IMR-90 (cell line): ENCODE results near the gene SELENOV. TPM values are rescaled to one million over a fixed set of nuclear protein-coding genes. Genes with fewer than 3 reads are reported as not detected.

Experiments
- ATAC-seq: fragments of 200-7000 bp; cut with Tn5 transposase; 2 replicates; pipeline ENCODE4 v1.9.1; 2020; ENCODE audit warnings: low read depth, mild to moderate bottlenecking, moderate library complexity
- BruUV-seq: library from RNA; stranded (reverse); fragments of 400-500 nt; replicated peaks from 2 replicates; lab custom pipeline; 2021; lab: Mats Ljungman, UMichigan
- CTCF ChIA-PET: fragments of 300-600 bp; formaldehyde crosslinking; extraction: SDS; loops from one replicate; lab custom pipeline; 2021; ENCODE audit warnings: antibody characterized with exemption; lab: Yijun Ruan, JAX
- POLR2A ChIA-PET: fragments of 300-600 bp; sonication (Branson Sonifier 250); formaldehyde crosslinking; loops from one replicate; lab custom pipeline; 2022; ENCODE audit warnings: antibody characterized with exemption; ENCODE audit not compliant: unreplicated experiment; lab: Charles Lee
- DNase-seq: peaks from one replicate; pipeline ENCODE4 v3.0.0; 2013
- H2AFZ ChIP-seq: replicated peaks from 2 replicates; pipeline ENCODE3; 2013; ENCODE audit warnings: low read length, mild to moderate bottlenecking; ENCODE audit not compliant: poor library complexity
- H2AK5ac ChIP-seq: 2 replicates; pipeline ENCODE4 v1.6.1; 2013; ENCODE audit warnings: low read depth, low read length, inconsistent platforms
- H2AK9ac ChIP-seq: replicated peaks from 2 replicates; pipeline ENCODE3; 2013; ENCODE audit warnings: mild to moderate bottlenecking, low read depth, low read length, moderate library complexity; ENCODE audit not compliant: poor library complexity
- H2BK120ac ChIP-seq: 2 replicates; pipeline ENCODE4 v1.6.1; 2013; ENCODE audit warnings: low read depth, low read length, inconsistent platforms
- H2BK15ac ChIP-seq: 3 replicates; pipeline ENCODE4 v1.6.1; 2013; ENCODE audit warnings: low read depth, low read length, inconsistent platforms
- H2BK20ac ChIP-seq: 2 replicates; pipeline ENCODE4 v1.6.1; 2013; ENCODE audit warnings: low read depth, mild to moderate bottlenecking, inconsistent platforms, low read length, moderate library complexity
- H2BK5ac ChIP-seq: 2 replicates; pipeline ENCODE4 v1.6.1; 2013; ENCODE audit warnings: mild to moderate bottlenecking, low read depth, low read length, inconsistent platforms; ENCODE audit not compliant: poor library complexity, severe bottlenecking
- H3K14ac ChIP-seq: replicated peaks from 2 replicates; pipeline ENCODE4 v1.6.1; 2013; ENCODE audit warnings: low read depth, low read length, inconsistent platforms
- H3K18ac ChIP-seq: 2 replicates; pipeline ENCODE4 v1.6.1; 2013; ENCODE audit warnings: low read depth, low read length, control low read depth
- H3K23ac ChIP-seq: 2 replicates; pipeline ENCODE4 v1.6.1; 2013; ENCODE audit warnings: low read depth, low read length, inconsistent platforms
- H3K27ac ChIP-seq: 2 replicates; pipeline ENCODE4 v1.5.1; 2013; ENCODE audit warnings: mild to moderate bottlenecking, control low read depth, low read length; ENCODE audit not compliant: insufficient read depth
- H3K27me3 ChIP-seq: 2 replicates; pipeline ENCODE4 v1.6.1; 2013; ENCODE audit warnings: low read length; ENCODE audit not compliant: control insufficient read depth, insufficient read depth
- H3K36me3 ChIP-seq: 2 replicates; pipeline ENCODE4 v1.6.1; 2013; ENCODE audit warnings: low read length, mixed read lengths; ENCODE audit not compliant: control insufficient read depth, insufficient read depth
- H3K4ac ChIP-seq: 2 replicates; pipeline ENCODE4 v1.6.1; 2013; ENCODE audit warnings: low read depth, low read length, inconsistent platforms
- H3K4me1 ChIP-seq: 2 replicates; pipeline ENCODE4 v1.6.1; 2013; ENCODE audit warnings: low read length, mixed read lengths; ENCODE audit not compliant: control insufficient read depth, insufficient read depth
- H3K4me2 ChIP-seq: 2 replicates; pipeline ENCODE4 v1.6.1; 2013; ENCODE audit warnings: low read depth, mild to moderate bottlenecking, control low read depth, low read length, moderate library complexity
- H3K4me3 ChIP-seq: 2 replicates; pipeline ENCODE4 v1.5.1; 2013; ENCODE audit warnings: low read depth, mild to moderate bottlenecking, control low read depth, low read length, moderate library complexity; ENCODE audit not compliant: insufficient read depth
- H3K56ac ChIP-seq: 2 replicates; pipeline ENCODE4 v1.6.1; 2013; ENCODE audit warnings: low read length, inconsistent platforms; ENCODE audit not compliant: insufficient read depth; ENCODE audit errors: extremely low read depth
- H3K79me1 ChIP-seq, 2 experiments: 2 replicates each; pipeline ENCODE4 v1.6.1; 2013; ENCODE audit warnings: low read length in 2 of 2, inconsistent platforms in 1 of 2, low read depth in 1 of 2
- H3K9ac ChIP-seq: 2 replicates; pipeline ENCODE4 v1.6.1; 2013; ENCODE audit warnings: low read depth, low read length, control low read depth
- H3K9me1 ChIP-seq: 2 replicates; pipeline ENCODE4 v1.6.1; 2013; ENCODE audit warnings: low read length, inconsistent platforms; ENCODE audit not compliant: insufficient read depth
- H3K9me3 ChIP-seq: 2 replicates; pipeline ENCODE4 v1.6.1; 2013; ENCODE audit warnings: low read length; ENCODE audit not compliant: control insufficient read depth, insufficient read depth
- H4K20me1 ChIP-seq: 2 replicates; pipeline ENCODE4 v1.6.1; 2013; ENCODE audit warnings: low read length, inconsistent platforms; ENCODE audit not compliant: insufficient read depth
- H4K5ac ChIP-seq: 2 replicates; pipeline ENCODE4 v1.6.1; 2013; ENCODE audit warnings: mild to moderate bottlenecking, low read depth, low read length, control low read depth
- H4K8ac ChIP-seq, 2 experiments: 2 replicates each; pipeline ENCODE4 v1.6.1; 2013; ENCODE audit warnings: low read depth in 2 of 2, low read length in 2 of 2, control low read depth in 1 of 2, inconsistent platforms in 1 of 2
- H4K91ac ChIP-seq: 2 replicates; pipeline ENCODE4 v1.6.1; 2013; ENCODE audit warnings: low read depth, low read length, inconsistent platforms; ENCODE audit not compliant: insufficient read depth
- NFE2L2 ChIP-seq: fragments of 150-350 bp; IDR thresholded peaks from 2 replicates; pipeline ENCODE4 v1.6.1; 2016; ENCODE audit warnings: low read depth, mild to moderate bottlenecking, low read length
- POLR2A ChIP-seq: IDR thresholded peaks from 2 replicates; pipeline ENCODE4 v1.6.1; 2012; ENCODE audit warnings: mild to moderate bottlenecking, low read depth, low read length
- RCOR1 ChIP-seq: IDR thresholded peaks from 2 replicates; pipeline ENCODE4 v1.6.1; 2012; ENCODE audit warnings: mild to moderate bottlenecking, low read length, improper control_type of control experiment; ENCODE audit not compliant: insufficient replicate concordance
- SMC3 ChIP-seq: fragments of 150-350 bp; IDR thresholded peaks from 2 replicates; pipeline ENCODE4 v1.6.1; 2016; ENCODE audit warnings: low read depth, mild to moderate bottlenecking, antibody characterized with exemption, low read length, moderate library complexity
- WGBS, 2 experiments: methylation state at CpG; one replicate each; pipeline versions ENCODE4 v1.1.5 to v1.1.7; 2013; ENCODE audit warnings: missing lambda C conversion rate in 2 of 2; ENCODE audit not compliant: insufficient read length in 1 of 2; ENCODE audit errors: extremely low coverage in 2 of 2; 5-methylcytosine and 5-hydroxymethylcytosine counted together
- dilution Hi-C: fragments of 300-500 bp; cut with HindIII; formaldehyde crosslinking; loops from one replicate; pipeline ENCODE4 v1.14.3; 2018; ENCODE audit warnings: low sequenced_read_pairs; ENCODE audit not compliant: unreplicated experiment
- in situ Hi-C: fragments of 300-500 bp; cut with MboI; formaldehyde crosslinking; loops from 3 replicates; pipeline ENCODE4 v1.14.3; 2019; ENCODE audit warnings: low sequenced_read_pairs, inconsistent platforms, mixed read lengths
- intact Hi-C: fragments of 100-400 bp; cut with micrococcal nuclease; formaldehyde crosslinking; loops from 2 replicates; pipeline ENCODE4 v1.10.0; 2022
- polyA plus RNA-seq, 3 experiments: library from polyadenylated mRNA; depleted of rRNA; stranded (reverse); fragments of >200 nt; gene quantifications; 2 replicates each; pipeline ENCODE4 v1.2.3, GENCODE V29; 2012; ENCODE audit warnings: low replicate concordance in 1 of 3
- total RNA-seq: library from RNA; depleted of rRNA; stranded (reverse); fragments of >200 nt; gene quantifications from 2 replicates; pipeline ENCODE4 v1.2.3, GENCODE V29; 2012
- TF ChIP-seq, protein P1 (sequence below): conservative IDR thresholded peaks from 2 replicates; pipeline ENCODE4 v1.5.1; 2012; ENCODE audit warnings: mild to moderate bottlenecking, low read depth, low read length, improper control_type of control experiment

Gene SELENOV
- total and polyA plus RNA-seq, 2 of the 4 experiments (the other 2 are of a cell fraction) = not detected

- DNase-seq (no peak), ATAC-seq (no peak)
- Histone ChIP-seq H3K4me2 (no peak overlapping the region), H3K9me3 (no peaks in the 10 kb centered on the region), H3K23ac (no peak overlapping the region), H3K27ac (no peak overlapping the region), H2AFZ (no peak overlapping the region), H2BK15ac (no peak overlapping the region), H3K4ac (no peak overlapping the region), H4K8ac (no peak overlapping the region), H3K4me3 (no peak overlapping the region), H3K14ac (no peak overlapping the region), H3K27me3 (no peaks in the 10 kb centered on the region), H4K91ac (no peak overlapping the region), H3K4me1 (no peaks in the 10 kb centered on the region), H2BK120ac (no peak overlapping the region), H3K9me1 (peaks cover 2% of the 10 kb centered on the region; the same call in 1 of the 2 replicates), H2BK5ac (no peak overlapping the region), H2BK20ac (no peak overlapping the region), H3K9ac (no peak overlapping the region), H2AK5ac (no peak overlapping the region), H4K5ac (no peak overlapping the region), H3K79me1 (peaks cover 20 to 25% of the 10 kb centered on the region in 2 experiments), H4K20me1 (peaks cover 27% of the 10 kb centered on the region), H2AK9ac (no peak overlapping the region), H3K36me3 (peaks cover 69% of the 10 kb centered on the region), H3K56ac (no peak overlapping the region), H3K18ac (no peak overlapping the region)
- 100% methylated on average over 1 of the region's 18 CpGs; no CpG with 5 or more reads in 1 of the 2 experiments for WGBS, 2 experiments
- ChIA-PET POLR2A (no interaction called here), CTCF (no interaction called here)
- BruUV-seq = no TSS peak
- dilution Hi-C loops (no loop called here), intact Hi-C loops (no loop called here), in situ Hi-C loops (no loop called here)
- TF ChIP-seq, protein P1, sequence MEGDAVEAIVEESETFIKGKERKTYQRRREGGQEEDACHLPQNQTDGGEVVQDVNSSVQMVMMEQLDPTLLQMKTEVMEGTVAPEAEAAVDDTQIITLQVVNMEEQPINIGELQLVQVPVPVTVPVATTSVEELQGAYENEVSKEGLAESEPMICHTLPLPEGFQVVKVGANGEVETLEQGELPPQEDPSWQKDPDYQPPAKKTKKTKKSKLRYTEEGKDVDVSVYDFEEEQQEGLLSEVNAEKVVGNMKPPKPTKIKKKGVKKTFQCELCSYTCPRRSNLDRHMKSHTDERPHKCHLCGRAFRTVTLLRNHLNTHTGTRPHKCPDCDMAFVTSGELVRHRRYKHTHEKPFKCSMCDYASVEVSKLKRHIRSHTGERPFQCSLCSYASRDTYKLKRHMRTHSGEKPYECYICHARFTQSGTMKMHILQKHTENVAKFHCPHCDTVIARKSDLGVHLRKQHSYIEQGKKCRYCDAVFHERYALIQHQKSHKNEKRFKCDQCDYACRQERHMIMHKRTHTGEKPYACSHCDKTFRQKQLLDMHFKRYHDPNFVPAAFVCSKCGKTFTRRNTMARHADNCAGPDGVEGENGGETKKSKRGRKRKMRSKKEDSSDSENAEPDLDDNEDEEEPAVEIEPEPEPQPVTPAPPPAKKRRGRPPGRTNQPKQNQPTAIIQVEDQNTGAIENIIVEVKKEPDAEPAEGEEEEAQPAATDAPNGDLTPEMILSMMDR = no peak
- no peak for TF ChIP-seq NFE2L2
- TF ChIP-seq SMC3 = no peak
- no peak for TF ChIP-seq POLR2A
- no peak for TF ChIP-seq RCOR1
Measured at GRCh38 chr19:39465956-39466747, 48.8 kb upstream of the SELENOV start.
